Tongue (tissue), 2 donors: ENCODE data around the gene HOXC9. TPM values are rescaled to one million over a fixed set of nuclear protein-coding genes. Genes with fewer than 3 reads are reported as not detected.
A peak's percentile ranks its signal among the peaks of the same experiment; 100 is the strongest.
"Not testable (repeated sequence)": the region's sequence is repeated elsewhere in the genome, so short reads cannot be mapped to it uniquely, and the experiment has no call there.

Experiments
- DNase-seq: peaks from one replicate; pipeline ENCODE4 v3.0.0-alpha.2; 2015
- total RNA-seq: library from RNA; depleted of rRNA; stranded (reverse); fragments of >200 nt; gene quantifications from one replicate; pipeline ENCODE4 v1.2.3, GENCODE V29; 2014

HOXC9 gene
- total RNA-seq, 1 donor from 2014 or later, result not detected

- DNase-seq, result no peak
These were observed 40.2 kb downstream of the HOXC9 start for GRCh38 chr12:54040148-54040494.

- DNase-seq, result no peak
These were observed 40.7 kb downstream of the HOXC9 start for GRCh38 chr12:54040648-54041047.

- no peak for DNase-seq
These were observed 41.2 kb downstream of the HOXC9 start for GRCh38 chr12:54041097-54041690.

- not testable (repeated sequence) for DNase-seq
These were observed 42.1 kb downstream of the HOXC9 start for GRCh38 chr12:54042033-54042432.

- peak; percentile 44 for DNase-seq
These were observed 43.3 kb downstream of the HOXC9 start for GRCh38 chr12:54042970-54043853.

- DNase-seq, result no peak
These were observed 44.6 kb downstream of the HOXC9 start for GRCh38 chr12:54044425-54045103.

- DNase-seq, result no peak
These were observed 45.4 kb downstream of the HOXC9 start for GRCh38 chr12:54045401-54045800.

GRCh38 chr12:54045868-54046521 lies 46.0 kb downstream of the HOXC9 start:
- no peak for DNase-seq

GRCh38 chr12:54046809-54047159 lies 46.8 kb downstream of the HOXC9 start:
- no peak for DNase-seq

- DNase-seq, result no peak
These were observed 47.4 kb downstream of the HOXC9 start for GRCh38 chr12:54047160-54047963.

GRCh38 chr12:54047964-54048303 lies 48.0 kb downstream of the HOXC9 start:
- no peak for DNase-seq

GRCh38 chr12:54048406-54049093 lies 48.6 kb downstream of the HOXC9 start:
- no peak for DNase-seq

- DNase-seq, result no peak
These were observed 49.1 kb downstream of the HOXC9 start for GRCh38 chr12:54049108-54049507.

GRCh38 chr12:54050482-54050810 lies 50.5 kb downstream of the HOXC9 start:
- no peak for DNase-seq

GRCh38 chr12:54051026-54051842 lies 51.3 kb downstream of the HOXC9 start:
- no peak for DNase-seq

GRCh38 chr12:54051874-54052437 lies 52.0 kb downstream of the HOXC9 start:
- no peak for DNase-seq

- DNase-seq, result no peak
These were observed 52.6 kb downstream of the HOXC9 start for GRCh38 chr12:54052438-54053002.
